ENCODE results near the gene EPN1.
A peak's percentile ranks its signal among the peaks of the same experiment; 100 is the strongest.

- peak; percentile 87 to 93 for TF ChIP-seq CTCF (conservative IDR thresholded peaks at IDR 0.05; ENCODE audit: low read depth in 2 of 2)
- TF ChIP-seq POLR2AphosphoS5 (IDR thresholded peaks at IDR 0.05; ENCODE audit: low read depth): no peak
- TF ChIP-seq ETS1 (IDR thresholded peaks at IDR 0.05): no peak
- no peak for TF ChIP-seq REST (IDR thresholded peaks at IDR 0.05; ENCODE audit: unreplicated experiment)
- no peak for TF ChIP-seq EZH2phosphoT487 (IDR thresholded peaks at IDR 0.05; ENCODE audit: unreplicated experiment)
- TF ChIP-seq STAT1 (IDR thresholded peaks at IDR 0.05; ENCODE audit: unreplicated experiment): no peak
- no peak for TF ChIP-seq EZH2 (IDR thresholded peaks at IDR 0.05; ENCODE audit: low read depth, unreplicated experiment)
- no peak for TF ChIP-seq CREB1 (CRISPR knock-in tag; IDR thresholded peaks at IDR 0.05; ENCODE audit: low read depth)
- no peak for TF ChIP-seq JUNB (IDR thresholded peaks at IDR 0.05; ENCODE audit: unreplicated experiment)
- TF ChIP-seq ZNF331 (CRISPR knock-in tag; IDR thresholded peaks at IDR 0.05; ENCODE audit: low read depth): no peak
- no peak for TF ChIP-seq NANOG (IDR thresholded peaks at IDR 0.05; ENCODE audit: borderline replicate concordance)
- TF ChIP-seq ZNF114 (CRISPR knock-in tag; IDR thresholded peaks at IDR 0.05): no peak
- no peak for TF ChIP-seq ZNF462 (CRISPR knock-in tag; IDR thresholded peaks at IDR 0.05)
These were observed 42.6 kb upstream of the EPN1 start for GRCh38 chr19:55632463-55632834.

Measured in GM23338 (cell line).